Karpas-422 (cell line): Measurements from ENCODE around the gene PRAF2. TPM values are rescaled to one million over a fixed set of nuclear protein-coding genes. Genes with fewer than 3 reads are reported as not detected.

Experiments
- DNase-seq: peaks from one replicate; pipeline ENCODE4 v3.0.0-alpha.2; 2015
- H2AFZ ChIP-seq: fragments of 200-600 bp; sonication (generic); 2 replicates; pipeline ENCODE4 v1.6.1; 2014; ENCODE audit warnings: antibody characterized with exemption, low read length, mixed read lengths
- H3K27ac ChIP-seq: fragments of 200-600 bp; sonication (generic); 2 replicates; pipeline ENCODE4 v1.5.1; 2014; ENCODE audit warnings: mild to moderate bottlenecking, low read length, moderate library complexity
- H3K27me3 ChIP-seq: fragments of 200-600 bp; sonication (generic); 2 replicates; pipeline ENCODE4 v1.6.1; 2014; ENCODE audit warnings: low read length, mixed read lengths
- H3K36me3 ChIP-seq: fragments of 200-600 bp; sonication (generic); 2 replicates; pipeline ENCODE4 v1.6.1; 2014; ENCODE audit warnings: low read length, mixed read lengths; ENCODE audit not compliant: insufficient read depth
- H3K4me1 ChIP-seq: fragments of 200-600 bp; sonication (generic); 2 replicates; pipeline ENCODE4 v1.6.1; 2014; ENCODE audit warnings: mild to moderate bottlenecking, low read length, mixed read lengths
- H3K4me2 ChIP-seq: fragments of 200-600 bp; sonication (generic); 2 replicates; pipeline ENCODE4 v1.6.1; 2014; ENCODE audit warnings: low read length, low read depth, mild to moderate bottlenecking; ENCODE audit not compliant: poor library complexity, severe bottlenecking
- H3K4me3 ChIP-seq: fragments of 200-600 bp; sonication (generic); 2 replicates; pipeline ENCODE4 v1.5.1; 2014; ENCODE audit warnings: mild to moderate bottlenecking, antibody characterized with exemption, low read length, mixed read lengths
- H3K79me2 ChIP-seq: fragments of 200-600 bp; sonication (generic); 2 replicates; pipeline ENCODE4 v1.6.1; 2014; ENCODE audit warnings: mild to moderate bottlenecking, low read length, mixed read lengths
- H3K9ac ChIP-seq: fragments of 200-600 bp; sonication (generic); 2 replicates; pipeline ENCODE4 v1.6.0; 2014; ENCODE audit warnings: low read length
- H3K9me2 ChIP-seq: fragments of 200-600 bp; sonication (generic), shearing (Covaris generic); replicated peaks from 2 replicates; pipeline ENCODE4 v1.6.0; 2014; ENCODE audit warnings: mild to moderate bottlenecking, low read length, moderate library complexity; ENCODE audit not compliant: insufficient read depth
- H3K9me3 ChIP-seq: fragments of 300-700, 200-600 bp; sonication (generic); 2 replicates; pipeline ENCODE4 v1.6.1; 2014; ENCODE audit warnings: low read length, mixed read lengths
- H4K20me1 ChIP-seq: fragments of 200-600 bp; sonication (generic); 2 replicates; pipeline ENCODE4 v1.6.1; 2014; ENCODE audit warnings: mild to moderate bottlenecking, antibody characterized with exemption, low read length, low read depth; ENCODE audit not compliant: insufficient read depth
- total RNA-seq: library from RNA; depleted of rRNA; stranded (reverse); fragments of >200 nt; shearing (Covaris generic); gene quantifications from 2 replicates; pipeline ENCODE4 v1.2.3, GENCODE V29; 2014; ENCODE audit warnings: low replicate concordance

Gene PRAF2
- total RNA-seq, 1 experiment from 2014 or later = 0.34 TPM

GRCh38 chrX:49108641-49109040 lies 34.8 kb upstream of the PRAF2 start:
- Histone ChIP-seq H3K9ac (no peak overlapping the region), H2AFZ (no peak overlapping the region), H3K9me3 (no peaks in the 10 kb centered on the region), H3K9me2 (no peaks in the 10 kb centered on the region), H3K27me3 (no peaks in the 10 kb centered on the region), H3K36me3 (no peaks in the 10 kb centered on the region; the same call in 1 of the 2 replicates), H3K4me3 (no peak overlapping the region), H3K27ac (no peak overlapping the region), H3K4me1 (no peaks in the 10 kb centered on the region), H3K79me2 (no peaks in the 10 kb centered on the region), H4K20me1 (no peaks in the 10 kb centered on the region), H3K4me2 (no peak overlapping the region)
- no peak for DNase-seq

GRCh38 chrX:49106930-49107329 lies 33.1 kb upstream of the PRAF2 start:
- Histone ChIP-seq H3K36me3 (no peaks in the 10 kb centered on the region; the same call in 1 of the 2 replicates), H4K20me1 (no peaks in the 10 kb centered on the region), H3K4me1 (peaks cover 2% of the 10 kb centered on the region), H3K4me2 (no peak overlapping the region), H3K27ac (no peak overlapping the region), H2AFZ (no peak overlapping the region), H3K4me3 (no peak overlapping the region), H3K79me2 (no peaks in the 10 kb centered on the region), H3K9me3 (no peaks in the 10 kb centered on the region), H3K9ac (no peak overlapping the region), H3K9me2 (no peaks in the 10 kb centered on the region), H3K27me3 (no peaks in the 10 kb centered on the region)
- peak; percentile 63 for DNase-seq

GRCh38 chrX:49106296-49106695 lies 32.5 kb upstream of the PRAF2 start:
- Histone ChIP-seq H3K9me2 (no peaks in the 10 kb centered on the region), H3K79me2 (no peaks in the 10 kb centered on the region), H3K4me2 (no peak overlapping the region), H2AFZ (no peak overlapping the region), H3K9me3 (no peaks in the 10 kb centered on the region), H4K20me1 (no peaks in the 10 kb centered on the region), H3K9ac (no peak overlapping the region), H3K27me3 (no peaks in the 10 kb centered on the region), H3K4me1 (peaks cover 7% of the 10 kb centered on the region), H3K4me3 (no peak overlapping the region), H3K36me3 (no peaks in the 10 kb centered on the region; the same call in 1 of the 2 replicates), H3K27ac (no peak overlapping the region)
- no peak for DNase-seq

GRCh38 chrX:49103637-49104036 lies 29.8 kb upstream of the PRAF2 start:
- Histone ChIP-seq H3K27ac (no peak overlapping the region), H3K4me1 (peaks cover 10% of the 10 kb centered on the region), H3K4me2 (no peak overlapping the region), H3K27me3 (no peaks in the 10 kb centered on the region), H3K9ac (no peak overlapping the region), H4K20me1 (no peaks in the 10 kb centered on the region), H3K9me2 (no peaks in the 10 kb centered on the region), H3K79me2 (0 out of 2 replicates have a peak, but pooled peaks cover 2% of the 10 kb centered on the region), H3K9me3 (no peaks in the 10 kb centered on the region), H2AFZ (no peak overlapping the region), H3K4me3 (no peak overlapping the region), H3K36me3 (no peaks in the 10 kb centered on the region)
- DNase-seq = no peak

- H4K20me1 ChIP-seq = no peaks in the 10 kb centered on the region
- H3K79me2 ChIP-seq = 0 out of 2 replicates have a peak, but pooled peaks cover 2% of the 10 kb centered on the region
- no peak overlapping the region for H3K27ac ChIP-seq
- no peak overlapping the region for H2AFZ ChIP-seq
- peak overlapping the region; percentile 67 for H3K4me2 ChIP-seq
- H3K27me3 ChIP-seq = no peaks in the 10 kb centered on the region
- no peaks in the 10 kb centered on the region for H3K9me2 ChIP-seq
- no peak for DNase-seq
- H3K9ac ChIP-seq = peak overlapping the region; percentile 75
- H3K4me1 ChIP-seq = peaks cover 10% of the 10 kb centered on the region
- H3K36me3 ChIP-seq = no peaks in the 10 kb centered on the region
- H3K9me3 ChIP-seq = no peaks in the 10 kb centered on the region
- peak overlapping the region; percentile 65; the same call in 1 of the 2 replicates for H3K4me3 ChIP-seq
Measured at GRCh38 chrX:49102190-49102589, 28.4 kb upstream of the PRAF2 start.

- no peak overlapping the region for H3K27ac ChIP-seq
- peak overlapping the region; percentile 75 for H3K9ac ChIP-seq
- peak; percentile 60 for DNase-seq
- no peaks in the 10 kb centered on the region for H3K9me3 ChIP-seq
- H3K9me2 ChIP-seq = no peaks in the 10 kb centered on the region
- peaks cover 10% of the 10 kb centered on the region for H3K4me1 ChIP-seq
- H2AFZ ChIP-seq = no peak overlapping the region
- H3K4me2 ChIP-seq = peak overlapping the region; percentile 67
- H3K79me2 ChIP-seq = 0 out of 2 replicates have a peak, but pooled peaks cover 2% of the 10 kb centered on the region
- H3K27me3 ChIP-seq = no peaks in the 10 kb centered on the region
- H4K20me1 ChIP-seq = no peaks in the 10 kb centered on the region
- H3K4me3 ChIP-seq = peak overlapping the region; percentile 65
- no peaks in the 10 kb centered on the region for H3K36me3 ChIP-seq
Measured at GRCh38 chrX:49101629-49101984, 27.8 kb upstream of the PRAF2 start.

- H3K27ac ChIP-seq = peak overlapping the region; percentile 80
- peak overlapping the region; percentile 65 for H3K4me3 ChIP-seq
- H3K79me2 ChIP-seq = 0 out of 2 replicates have a peak, but pooled peaks cover 2% of the 10 kb centered on the region
- H3K9me2 ChIP-seq = no peaks in the 10 kb centered on the region
- H3K4me2 ChIP-seq = peak overlapping the region; percentile 67
- no peaks in the 10 kb centered on the region for H3K9me3 ChIP-seq
- H4K20me1 ChIP-seq = no peaks in the 10 kb centered on the region
- peak; percentile 96 for DNase-seq
- H3K9ac ChIP-seq = peak overlapping the region; percentile 88
- H3K4me1 ChIP-seq = peaks cover 10% of the 10 kb centered on the region
- no peaks in the 10 kb centered on the region for H3K36me3 ChIP-seq
- no peaks in the 10 kb centered on the region for H3K27me3 ChIP-seq
- H2AFZ ChIP-seq = no peak overlapping the region
Measured at GRCh38 chrX:49100704-49101628, 27.2 kb upstream of the PRAF2 start.

- Histone ChIP-seq H3K9me2 (no peaks in the 10 kb centered on the region), H3K27ac (no peak overlapping the region), H3K9me3 (no peaks in the 10 kb centered on the region), H3K27me3 (no peaks in the 10 kb centered on the region), H3K36me3 (no peaks in the 10 kb centered on the region), H3K79me2 (0 out of 2 replicates have a peak, but pooled peaks cover 2% of the 10 kb centered on the region), H4K20me1 (no peaks in the 10 kb centered on the region), H3K4me3 (no peak overlapping the region), H3K9ac (no peak overlapping the region), H2AFZ (no peak overlapping the region), H3K4me1 (peaks cover 3% of the 10 kb centered on the region), H3K4me2 (no peak overlapping the region)
- no peak for DNase-seq
Measured at GRCh38 chrX:49096419-49096818, 22.6 kb upstream of the PRAF2 start.
